NCI-H146 treated with DMSO at 0.1 percent for 48 hours (cell line): ENCODE data around the gene UPK1B.

Experiments used
- DNase-seq: peaks from one replicate; lab custom pipeline; 2025; ENCODE audit not compliant: unreplicated experiment; lab: John Stamatoyannopoulos, UW

UPK1B gene

DNA sequence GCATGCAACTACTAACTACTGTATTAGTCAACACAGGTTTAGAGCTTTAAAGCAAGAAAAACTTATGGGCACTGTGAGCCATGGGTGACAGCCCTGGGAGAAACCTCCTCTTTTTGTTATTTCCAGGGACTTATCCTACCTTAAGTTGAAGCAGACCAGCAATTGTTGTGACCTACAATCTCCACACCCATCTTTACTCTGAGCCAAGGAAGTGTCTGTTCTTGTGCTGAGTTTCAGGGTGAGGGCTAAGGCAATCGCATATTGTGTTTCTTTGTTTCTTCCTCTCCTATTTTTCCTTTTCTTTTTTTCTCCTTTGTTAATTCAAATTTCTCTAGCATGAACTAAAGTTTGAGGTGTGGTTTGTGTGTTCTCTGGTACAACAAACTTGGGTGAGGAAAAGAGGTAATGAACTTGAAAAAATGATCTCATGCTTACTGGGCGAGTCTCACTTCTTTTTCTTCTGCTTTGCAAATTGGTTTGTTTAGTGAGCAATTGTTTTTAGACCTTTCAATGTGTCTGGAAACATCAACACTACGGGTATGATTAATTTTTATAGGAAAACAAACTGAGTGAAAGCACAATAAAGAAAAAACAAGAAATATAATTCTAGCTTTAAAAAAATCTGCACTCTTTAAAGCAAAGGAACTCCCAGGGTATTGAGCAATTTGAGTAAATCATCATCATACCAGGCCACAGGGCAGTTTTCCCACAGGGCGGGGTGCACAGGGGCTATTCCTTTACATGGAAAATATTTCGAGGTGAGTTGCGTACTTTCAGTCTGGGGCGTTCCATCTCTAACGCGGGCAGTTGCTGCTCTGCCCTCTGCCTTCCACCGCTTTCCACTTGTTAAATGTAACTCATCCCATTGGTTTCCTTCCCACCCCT lies 2.7 kb downstream of the UPK1B start:
- DNase-seq: no peak

GRCh38 chr3:119176778-119177177 lies 3.4 kb downstream of the UPK1B start:
- DNase-seq: no peak

DNA sequence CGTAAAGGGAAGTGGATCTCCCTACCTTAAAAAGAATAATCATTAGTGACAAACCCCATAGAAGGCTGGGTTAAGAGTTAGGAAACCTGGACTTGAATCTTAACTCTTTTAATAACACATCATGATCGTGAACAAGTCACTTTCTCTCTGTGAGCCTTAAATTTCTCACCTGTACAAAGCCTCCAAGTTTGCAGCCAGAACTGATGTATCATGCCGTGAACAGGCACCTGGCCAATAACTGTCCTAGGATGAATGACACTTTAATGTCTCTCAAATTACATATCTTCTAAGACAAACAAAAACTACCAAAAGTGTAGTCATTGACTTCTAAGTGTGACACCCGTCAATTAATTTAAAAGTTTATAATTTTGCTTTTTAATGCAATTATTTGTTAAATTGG lies 3.9 kb downstream of the UPK1B start:
- DNase-seq: no peak

GRCh38 chr3:119181765-119182164 lies 8.4 kb downstream of the UPK1B start:
- DNase-seq: no peak

- DNase-seq: no peak
These were observed 10.7 kb downstream of the UPK1B start for GRCh38 chr3:119184111-119184510.

DNA sequence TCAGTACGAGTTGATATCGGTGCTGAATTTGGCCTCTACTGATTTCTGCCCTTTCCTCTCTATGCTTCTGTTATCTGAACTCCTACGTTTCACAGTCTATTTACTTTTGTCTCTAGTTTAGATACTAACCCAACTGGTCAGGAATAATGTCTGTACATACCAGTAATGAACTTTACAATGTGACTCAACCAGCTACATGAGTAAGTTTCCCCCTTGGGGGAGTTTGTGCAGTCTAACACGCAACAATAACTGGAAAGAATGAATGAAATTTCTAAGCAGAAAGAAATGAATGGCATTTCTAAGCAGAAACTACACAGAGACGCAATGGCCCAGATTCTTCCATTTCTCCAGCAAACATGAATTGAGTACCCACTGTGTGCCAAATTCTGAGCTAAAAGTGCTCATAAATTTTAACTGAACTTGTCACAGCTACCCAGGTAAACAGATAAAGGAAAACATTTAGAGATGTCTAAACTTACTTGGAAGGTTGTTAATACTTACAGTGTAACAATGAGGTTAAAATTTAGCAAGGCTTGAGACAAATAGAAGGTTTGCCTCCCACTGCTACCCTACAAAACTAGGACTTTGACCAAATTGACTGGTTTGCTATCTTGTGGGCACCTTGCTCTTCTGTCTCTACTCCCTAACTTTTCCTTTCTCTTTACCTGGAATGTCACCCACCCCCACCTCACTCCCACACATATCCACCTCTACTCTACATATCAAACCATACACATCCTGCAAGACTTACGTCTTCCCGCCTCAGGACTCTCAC lies 11.6 kb downstream of the UPK1B start:
- DNase-seq: no peak

GRCh38 chr3:119187266-119187665 lies 13.9 kb downstream of the UPK1B start:
- no peak for DNase-seq

- no peak for DNase-seq
These were observed 18.4 kb downstream of the UPK1B start for GRCh38 chr3:119191800-119192199.

- no peak for DNase-seq
These were observed 21.1 kb downstream of the UPK1B start for GRCh38 chr3:119194237-119195150.

DNA sequence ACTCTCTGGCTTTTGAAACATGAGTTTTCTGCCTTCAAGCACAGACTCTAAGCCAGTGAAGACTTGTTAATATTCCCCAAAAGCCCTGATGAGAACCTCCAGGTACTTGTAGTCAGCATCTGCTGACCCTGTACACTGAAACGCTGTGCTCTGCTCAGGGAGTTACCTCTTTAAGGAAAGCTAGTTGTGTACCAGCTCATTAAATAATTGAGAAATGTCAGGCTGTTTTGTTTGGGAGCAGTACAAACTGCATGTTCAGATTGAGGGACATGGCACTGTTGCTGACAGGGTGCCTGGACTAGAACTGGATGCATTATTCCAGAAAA lies 21.7 kb downstream of the UPK1B start:
- no peak for DNase-seq

GRCh38 chr3:119195911-119196310 lies 22.5 kb downstream of the UPK1B start:
- no peak for DNase-seq

DNA sequence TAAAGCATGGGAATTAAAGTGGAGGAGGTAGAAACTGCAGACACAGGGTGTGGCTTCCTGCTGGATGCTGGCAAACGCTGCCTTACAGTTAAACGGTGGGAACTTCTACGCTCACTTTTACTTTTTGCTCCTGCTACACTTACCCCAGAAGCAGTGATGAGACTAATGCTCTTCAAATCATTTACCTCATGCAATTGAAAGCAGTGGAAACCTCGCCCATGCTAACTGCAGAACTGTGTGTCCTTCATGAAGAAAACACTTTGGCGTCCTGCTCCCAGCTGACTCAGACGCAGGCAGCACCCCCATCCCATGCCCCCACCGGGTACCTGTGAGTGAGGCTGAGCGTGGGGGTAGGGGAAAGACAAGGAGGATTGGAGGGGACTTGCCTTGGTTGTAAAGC lies 31.8 kb downstream of the UPK1B start:
- DNase-seq: no peak

DNA sequence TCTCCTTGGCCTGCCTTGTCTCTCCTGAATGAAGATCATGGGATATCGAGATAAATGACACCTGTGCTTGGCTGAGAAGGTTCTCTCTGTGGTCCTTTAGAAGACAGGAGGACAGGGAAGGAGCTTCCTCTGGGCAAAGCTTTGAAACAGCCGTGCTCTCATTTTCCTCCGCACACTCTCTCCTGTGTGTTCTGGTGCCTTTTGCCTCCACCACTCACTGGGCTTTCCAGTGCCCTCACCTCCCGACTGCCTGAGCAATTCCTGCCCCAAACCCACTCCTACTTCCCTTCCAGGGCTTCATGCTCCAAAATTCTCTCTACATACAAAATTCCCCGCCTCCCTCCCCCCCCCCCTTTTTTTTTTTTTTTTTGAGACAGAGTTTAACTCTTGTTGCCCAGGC lies 32.3 kb downstream of the UPK1B start:
- DNase-seq: no peak

DNA sequence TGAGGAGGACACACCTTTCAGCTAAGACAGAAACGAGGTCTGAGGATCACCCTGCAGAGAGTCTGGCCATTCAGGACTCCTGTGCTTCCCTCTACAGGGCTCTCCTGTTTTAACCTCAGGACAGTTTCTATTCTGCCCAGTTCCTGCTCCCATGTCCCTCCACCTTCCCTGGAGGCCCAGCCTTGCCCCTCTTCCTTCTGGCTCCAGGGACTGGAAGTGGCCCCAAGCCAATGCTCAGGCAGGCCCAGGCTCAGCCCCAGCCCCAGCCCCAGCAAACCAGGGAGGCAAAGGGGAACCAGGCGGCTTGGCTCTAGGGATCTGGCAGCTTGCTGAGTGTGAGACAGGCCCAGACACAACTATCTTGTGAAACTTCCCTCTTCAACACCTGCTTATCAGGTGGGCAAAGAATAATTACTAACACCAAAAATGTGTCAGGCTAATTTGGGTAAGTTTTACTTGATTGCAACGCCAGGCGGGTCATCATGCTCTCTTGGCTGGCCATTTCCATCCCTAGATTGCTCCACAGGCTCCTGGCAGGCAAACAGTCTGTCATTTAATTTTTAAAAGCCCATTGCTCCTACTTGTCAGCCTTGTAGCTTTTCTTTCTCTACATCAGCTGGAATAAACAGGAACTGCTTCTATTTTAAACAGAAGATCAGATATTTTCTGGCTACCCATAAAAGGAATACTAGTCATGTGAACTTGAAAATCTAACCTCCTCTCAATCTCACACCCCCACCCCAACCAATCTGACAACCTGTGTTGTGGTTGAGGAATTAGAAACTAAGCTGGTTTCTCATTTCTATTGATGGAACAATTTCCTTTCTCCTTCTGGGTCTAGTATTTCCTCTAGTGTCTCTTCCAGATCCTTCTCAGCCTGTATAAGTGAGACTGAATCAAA lies 33.5 kb downstream of the UPK1B start:
- DNase-seq: no peak

DNA sequence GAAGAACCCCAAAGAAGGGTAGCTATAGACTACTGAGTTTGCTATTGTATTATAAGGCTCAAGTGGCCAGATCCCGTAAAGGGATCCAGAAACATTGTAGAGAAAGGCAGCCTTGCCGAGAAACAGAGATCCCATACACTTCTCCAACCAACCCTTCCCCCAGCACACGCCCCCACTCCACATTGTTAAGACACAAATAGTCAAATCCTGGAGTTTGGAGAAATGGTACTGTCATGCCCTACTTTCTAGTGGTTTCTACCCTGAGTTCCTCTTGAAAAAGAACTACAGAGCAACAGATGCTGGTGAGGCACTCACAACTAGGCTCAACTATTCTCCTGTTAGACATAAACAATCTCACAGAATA lies 34.1 kb downstream of the UPK1B start:
- DNase-seq: no peak

GRCh38 chr3:119211193-119211592 lies 37.8 kb downstream of the UPK1B start:
- no peak for DNase-seq

DNA sequence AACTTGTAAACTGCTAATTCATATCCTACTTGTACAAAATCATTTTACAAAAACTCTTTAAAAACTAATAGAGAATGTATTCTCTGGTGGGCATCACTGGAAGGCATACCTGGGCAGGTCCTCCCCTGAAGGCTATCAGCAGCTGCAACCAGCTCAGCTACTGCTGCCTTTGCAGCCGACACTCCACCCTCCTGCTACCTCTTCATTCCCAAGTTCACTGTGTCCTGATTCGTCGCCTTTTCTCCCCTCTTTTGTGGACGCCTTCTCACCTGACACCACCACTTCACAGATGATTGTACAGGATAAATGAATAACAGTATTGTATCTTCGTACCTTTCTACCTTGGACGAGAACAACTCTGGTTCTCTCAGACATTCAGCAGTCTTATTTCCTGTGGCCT lies 38.4 kb downstream of the UPK1B start:
- DNase-seq: no peak

DNA sequence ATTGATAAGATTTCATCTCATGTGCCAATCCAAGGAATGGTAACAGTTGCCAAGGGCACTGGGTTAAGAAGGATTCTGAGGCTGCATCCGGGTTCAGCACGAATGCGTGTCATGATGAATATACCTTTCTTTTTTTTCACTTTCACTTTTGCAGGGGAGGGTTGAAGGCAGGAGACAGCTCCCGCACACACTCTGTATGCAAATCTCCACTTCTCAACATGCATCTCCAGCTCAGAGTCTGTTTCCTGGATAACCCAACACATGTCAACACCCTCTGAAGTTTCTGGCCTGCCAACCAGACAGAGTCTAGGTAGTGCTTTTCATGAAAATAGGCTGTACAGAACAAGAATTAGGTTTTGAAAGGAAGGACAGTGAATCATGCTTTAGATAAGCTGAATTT lies 45.7 kb downstream of the UPK1B start:
- no peak for DNase-seq

DNA sequence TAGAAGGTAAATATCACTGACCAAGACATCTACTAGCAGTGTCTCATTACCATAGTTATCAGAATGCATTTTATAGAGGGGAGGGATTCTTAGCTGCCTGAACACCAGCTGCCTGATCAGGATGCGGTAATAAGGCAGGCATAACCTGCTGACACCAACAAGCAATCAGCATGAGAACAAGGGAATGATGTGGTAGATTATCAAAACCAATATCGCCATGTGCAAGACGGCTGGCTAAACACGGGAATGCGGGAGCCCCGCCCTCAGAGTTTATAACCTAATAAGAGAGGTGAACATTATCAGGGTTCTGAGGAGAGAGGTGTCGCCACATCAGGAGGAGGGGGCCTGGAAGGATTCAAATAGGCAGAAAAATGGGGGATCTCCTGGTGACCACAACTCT lies 46.8 kb downstream of the UPK1B start:
- DNase-seq: no peak

- DNase-seq: no peak
These were observed 47.7 kb downstream of the UPK1B start for GRCh38 chr3:119220970-119221667.
